ENCODE measurements around the gene AKR7A2. TPM values are rescaled to one million over a fixed set of nuclear protein-coding genes. Genes with fewer than 3 reads are reported as not detected.
"Not testable (repeated sequence)": the region's sequence is repeated elsewhere in the genome, so short reads cannot be mapped to it uniquely, and the experiment has no call there.

AKR7A2 gene
- total and polyA plus RNA-seq, 2 experiments from 2014 or later = 157 to 195 TPM

- no peak overlapping the region for H3K27ac ChIP-seq
Measured at GRCh38 chr1:19308509-19308907, 3.4 kb downstream of the AKR7A2 start.

GRCh38 chr1:19307794-19308508 lies 4.0 kb downstream of the AKR7A2 start:
- Histone ChIP-seq H3K4me1 (ENCODE audit: low read depth) (no peaks in the 10 kb centered on the region), H3K4me3 (no peak overlapping the region), H3K36me3 (peaks cover 17% of the 10 kb centered on the region), H3K27me3 (no peaks in the 10 kb centered on the region), H3K9me3 (ENCODE audit: low read depth) (no peaks in the 10 kb centered on the region), H3K27ac (no peak overlapping the region)
- TF ChIP-seq, protein P1, sequence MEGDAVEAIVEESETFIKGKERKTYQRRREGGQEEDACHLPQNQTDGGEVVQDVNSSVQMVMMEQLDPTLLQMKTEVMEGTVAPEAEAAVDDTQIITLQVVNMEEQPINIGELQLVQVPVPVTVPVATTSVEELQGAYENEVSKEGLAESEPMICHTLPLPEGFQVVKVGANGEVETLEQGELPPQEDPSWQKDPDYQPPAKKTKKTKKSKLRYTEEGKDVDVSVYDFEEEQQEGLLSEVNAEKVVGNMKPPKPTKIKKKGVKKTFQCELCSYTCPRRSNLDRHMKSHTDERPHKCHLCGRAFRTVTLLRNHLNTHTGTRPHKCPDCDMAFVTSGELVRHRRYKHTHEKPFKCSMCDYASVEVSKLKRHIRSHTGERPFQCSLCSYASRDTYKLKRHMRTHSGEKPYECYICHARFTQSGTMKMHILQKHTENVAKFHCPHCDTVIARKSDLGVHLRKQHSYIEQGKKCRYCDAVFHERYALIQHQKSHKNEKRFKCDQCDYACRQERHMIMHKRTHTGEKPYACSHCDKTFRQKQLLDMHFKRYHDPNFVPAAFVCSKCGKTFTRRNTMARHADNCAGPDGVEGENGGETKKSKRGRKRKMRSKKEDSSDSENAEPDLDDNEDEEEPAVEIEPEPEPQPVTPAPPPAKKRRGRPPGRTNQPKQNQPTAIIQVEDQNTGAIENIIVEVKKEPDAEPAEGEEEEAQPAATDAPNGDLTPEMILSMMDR (IDR thresholded peaks at IDR 0.05; ENCODE audit: low read depth, low read length) = no peak
- no peak for DNase-seq (ENCODE audit: low read depth in 1 of 2, low spot score in 1 of 2)

More at GRCh38 chr1:19308509-19308907, 3.4 kb downstream of the AKR7A2 start:
- no peak overlapping the region for H3K4me3 ChIP-seq
- no peaks in the 10 kb centered on the region for H3K27me3 ChIP-seq
- no peak for DNase-seq (ENCODE audit: low read depth in 1 of 2, low spot score in 1 of 2)
- no peaks in the 10 kb centered on the region for H3K4me1 ChIP-seq (ENCODE audit: low read depth)
- peaks cover 15% of the 10 kb centered on the region for H3K36me3 ChIP-seq
- no peaks in the 10 kb centered on the region for H3K9me3 ChIP-seq (ENCODE audit: low read depth)
- TF ChIP-seq, protein P1 (IDR thresholded peaks at IDR 0.05; ENCODE audit: low read depth, low read length) = no peak

- peaks cover 20% of the 10 kb centered on the region for H3K36me3 ChIP-seq
- H3K27me3 ChIP-seq = no peaks in the 10 kb centered on the region
- H3K4me3 ChIP-seq = no peak overlapping the region
- no peak overlapping the region for H3K27ac ChIP-seq
- H3K9me3 ChIP-seq (ENCODE audit: low read depth) = no peaks in the 10 kb centered on the region
- no peaks in the 10 kb centered on the region for H3K4me1 ChIP-seq (ENCODE audit: low read depth)
- no peak for DNase-seq (ENCODE audit: low read depth in 1 of 2, low spot score in 1 of 2)
- TF ChIP-seq, protein P1 (IDR thresholded peaks at IDR 0.05; ENCODE audit: low read depth, low read length) = no peak
Measured at GRCh38 chr1:19306941-19307340, 5.0 kb downstream of the AKR7A2 start.

DNA sequence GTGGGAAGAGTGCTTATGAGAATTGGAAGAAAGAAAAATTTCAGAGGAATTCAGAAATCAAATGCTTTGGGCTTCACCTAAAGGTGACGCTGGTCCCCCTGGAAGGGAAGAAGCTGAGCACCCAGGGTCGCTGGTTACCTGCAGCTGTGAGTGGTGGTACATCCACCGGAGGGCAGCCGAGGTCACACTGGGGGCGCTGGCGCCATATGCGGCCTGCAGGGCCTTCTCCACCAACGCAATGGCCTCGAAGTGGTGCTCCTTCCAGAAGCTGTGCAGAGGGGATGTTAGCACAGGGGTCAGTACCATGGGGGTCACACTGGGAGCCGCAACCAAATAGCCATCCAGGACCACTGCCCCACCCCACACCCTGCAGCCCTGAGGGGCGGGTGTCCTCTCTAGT lies 6.1 kb downstream of the AKR7A2 start:
- H3K36me3 ChIP-seq = peaks cover 20% of the 10 kb centered on the region
- no peak overlapping the region for H3K4me3 ChIP-seq
- H3K9me3 ChIP-seq (ENCODE audit: low read depth) = no peaks in the 10 kb centered on the region
- H3K4me1 ChIP-seq (ENCODE audit: low read depth) = no peaks in the 10 kb centered on the region
- H3K27me3 ChIP-seq = no peaks in the 10 kb centered on the region
- TF ChIP-seq, protein P1 (IDR thresholded peaks at IDR 0.05; ENCODE audit: low read depth, low read length) = no peak
- DNase-seq (ENCODE audit: low read depth in 1 of 2, low spot score in 1 of 2) = no peak
- H3K27ac ChIP-seq = no peak overlapping the region

GRCh38 chr1:19304081-19304480 lies 7.9 kb downstream of the AKR7A2 start:
- not testable (repeated sequence) for H3K4me1 ChIP-seq (ENCODE audit: low read depth); H3K9me3 ChIP-seq (ENCODE audit: low read depth); DNase-seq (ENCODE audit: low read depth in 1 of 2, low spot score in 1 of 2); H3K27ac ChIP-seq; H3K27me3 ChIP-seq; H3K4me3 ChIP-seq
- peaks cover 20% of the 10 kb centered on the region for H3K36me3 ChIP-seq

- Histone ChIP-seq H3K4me3 (no peak overlapping the region), H3K4me1 (ENCODE audit: low read depth) (no peaks in the 10 kb centered on the region), H3K36me3 (peaks cover 13% of the 10 kb centered on the region), H3K27ac (no peak overlapping the region), H3K9me3 (ENCODE audit: low read depth) (no peaks in the 10 kb centered on the region), H3K27me3 (no peaks in the 10 kb centered on the region)
- TF ChIP-seq, protein P1 (IDR thresholded peaks at IDR 0.05; ENCODE audit: low read depth, low read length) = no peak
- no peak for DNase-seq (ENCODE audit: low read depth in 1 of 2, low spot score in 1 of 2)
Measured at GRCh38 chr1:19300211-19300610, 11.7 kb downstream of the AKR7A2 start.
